ENCODE data around the gene ADAM12.

Gene ADAM12

DNA sequence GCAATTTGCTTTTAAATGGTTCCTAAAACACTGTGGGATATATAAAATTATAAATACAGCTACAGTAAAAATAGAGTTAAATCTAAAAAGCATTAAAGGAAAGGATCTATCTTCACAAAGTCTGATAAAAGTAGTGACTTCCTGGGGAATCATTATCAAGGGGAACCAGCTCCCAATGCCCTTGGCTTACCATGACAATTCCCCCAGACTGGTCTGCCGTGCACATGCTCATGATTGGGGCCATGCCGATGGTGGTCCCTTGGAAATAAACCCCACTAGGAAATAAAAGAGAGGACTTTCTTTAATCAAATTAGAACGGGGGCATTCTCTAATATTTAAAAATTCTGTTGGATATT lies 290.1 kb downstream of the ADAM12 start:
- DNase-seq = no peak

DNA sequence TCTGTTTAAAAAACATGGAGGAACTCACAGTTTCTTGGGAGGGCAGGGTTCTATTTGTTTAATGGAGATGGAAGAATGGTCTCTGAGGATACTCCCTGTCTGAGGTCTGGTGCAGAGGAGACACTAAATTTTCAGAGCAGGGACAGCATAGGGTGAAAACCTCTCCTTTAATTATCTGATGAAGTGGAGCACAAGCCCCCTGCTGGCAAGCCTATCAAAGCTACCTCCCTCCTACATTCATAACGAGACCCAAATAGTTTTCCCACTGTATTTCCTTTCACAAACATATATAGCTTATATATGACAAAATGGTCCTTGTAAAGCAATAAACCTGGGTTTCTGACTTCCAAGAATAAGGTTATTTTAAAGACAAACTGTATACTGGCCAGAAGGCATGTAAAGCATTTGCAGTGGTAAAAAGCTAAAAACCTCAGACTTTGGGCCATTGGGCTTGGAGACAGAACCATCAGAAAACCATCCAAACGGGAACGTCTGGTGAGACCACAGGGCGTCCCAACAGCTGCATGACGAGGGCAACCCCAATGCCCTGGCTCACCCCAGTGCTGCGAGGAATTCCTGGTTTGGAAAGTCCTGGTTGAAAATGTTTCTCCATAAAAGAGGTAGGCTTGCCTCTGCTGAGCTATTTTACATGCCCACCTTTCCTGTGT lies 290.6 kb downstream of the ADAM12 start:
- DNase-seq = no peak

DNA sequence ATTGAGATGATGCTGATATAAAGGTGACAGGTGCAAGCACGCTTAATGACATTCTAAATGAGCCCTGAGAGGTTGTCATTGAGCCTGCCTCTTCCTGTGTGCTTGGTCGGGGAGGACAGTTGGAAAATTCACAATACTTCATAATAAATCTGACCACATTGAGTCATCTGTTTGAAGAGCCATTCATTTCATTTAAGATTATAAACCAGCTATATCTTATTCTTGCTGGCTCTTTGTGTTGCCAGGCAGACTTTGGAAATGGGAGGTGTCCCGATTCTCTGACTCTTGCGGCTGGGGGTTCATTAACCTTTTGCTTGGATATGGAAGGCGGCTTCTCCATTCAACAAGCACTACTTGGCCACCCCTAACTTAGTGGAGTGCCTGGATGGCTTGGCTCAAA lies 293.7 kb downstream of the ADAM12 start:
- DNase-seq = no peak

- DNase-seq = no peak
Observed at GRCh38 chr10:126092366-126093215, 295.7 kb downstream of the ADAM12 start.

GRCh38 chr10:126090911-126091728 lies 297.2 kb downstream of the ADAM12 start:
- no peak for DNase-seq

- DNase-seq = no peak
Observed at GRCh38 chr10:126090443-126090842, 297.8 kb downstream of the ADAM12 start.

DNA sequence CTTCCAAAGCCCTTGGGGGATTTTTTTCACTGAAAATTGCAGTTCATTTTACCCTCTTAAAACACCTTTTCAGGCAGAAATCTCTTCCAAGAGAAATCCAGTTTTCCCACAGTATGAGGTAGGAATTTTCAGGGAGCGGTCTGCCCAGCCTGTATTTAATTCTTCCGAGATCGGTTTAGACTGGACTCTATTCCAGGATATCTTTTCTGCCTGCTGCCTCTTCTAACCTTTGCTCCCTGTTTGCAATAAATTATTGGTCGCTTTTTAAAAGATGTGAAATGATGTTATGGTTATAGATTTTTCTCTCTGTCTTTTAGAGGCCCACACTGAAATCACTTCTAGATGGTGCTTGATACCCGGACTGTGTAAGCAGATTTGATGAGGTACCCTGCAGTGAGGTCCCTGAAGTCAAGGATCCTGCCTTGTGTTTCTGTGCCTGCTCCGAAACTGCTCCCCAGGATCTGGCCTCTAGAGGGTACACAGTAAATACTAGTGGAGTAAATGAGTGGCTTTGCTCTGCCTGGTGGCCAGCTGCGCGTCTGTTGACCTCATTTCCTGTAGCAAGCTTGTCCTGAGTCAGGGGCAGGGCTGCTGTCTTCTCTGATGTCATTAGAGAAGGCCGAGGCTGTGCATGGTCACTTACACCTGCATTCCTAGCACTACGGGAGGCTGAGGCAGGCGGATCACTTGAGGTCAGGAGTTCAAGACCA lies 300.3 kb downstream of the ADAM12 start:
- no peak for DNase-seq

DNA sequence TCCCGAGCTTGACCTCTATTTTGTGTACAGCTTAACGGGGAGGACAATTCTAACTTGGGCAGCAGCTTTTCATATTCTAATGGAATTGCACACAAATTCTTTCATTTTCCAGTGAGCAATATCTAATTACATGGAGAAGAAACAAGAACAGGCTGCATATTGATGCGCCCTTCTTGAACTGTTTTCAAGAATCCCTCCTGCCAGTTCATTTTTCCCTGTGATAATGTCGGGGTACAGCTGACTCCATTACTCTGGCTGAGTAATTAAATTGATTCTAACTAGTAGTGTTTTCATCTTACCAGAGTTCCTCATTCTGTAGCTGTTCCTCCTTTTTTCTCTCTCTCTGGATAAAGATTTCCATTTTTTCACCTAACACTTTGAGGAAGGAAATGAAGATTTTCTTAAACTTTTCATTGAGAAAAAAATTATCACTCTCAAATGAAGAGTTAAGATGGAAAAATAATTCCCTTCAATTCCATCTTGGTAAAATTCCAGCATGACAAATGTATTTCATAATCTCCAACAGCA lies 301.1 kb downstream of the ADAM12 start:
- DNase-seq = no peak

GRCh38 chr10:126085806-126086205 lies 302.5 kb downstream of the ADAM12 start:
- DNase-seq = no peak

GRCh38 chr10:126084369-126084768 lies 303.9 kb downstream of the ADAM12 start:
- DNase-seq = no peak

- DNase-seq = no peak
Observed at GRCh38 chr10:126083009-126083408, 305.3 kb downstream of the ADAM12 start.

- no peak for DNase-seq
Observed at GRCh38 chr10:126081841-126082466, 306.3 kb downstream of the ADAM12 start.

DNA sequence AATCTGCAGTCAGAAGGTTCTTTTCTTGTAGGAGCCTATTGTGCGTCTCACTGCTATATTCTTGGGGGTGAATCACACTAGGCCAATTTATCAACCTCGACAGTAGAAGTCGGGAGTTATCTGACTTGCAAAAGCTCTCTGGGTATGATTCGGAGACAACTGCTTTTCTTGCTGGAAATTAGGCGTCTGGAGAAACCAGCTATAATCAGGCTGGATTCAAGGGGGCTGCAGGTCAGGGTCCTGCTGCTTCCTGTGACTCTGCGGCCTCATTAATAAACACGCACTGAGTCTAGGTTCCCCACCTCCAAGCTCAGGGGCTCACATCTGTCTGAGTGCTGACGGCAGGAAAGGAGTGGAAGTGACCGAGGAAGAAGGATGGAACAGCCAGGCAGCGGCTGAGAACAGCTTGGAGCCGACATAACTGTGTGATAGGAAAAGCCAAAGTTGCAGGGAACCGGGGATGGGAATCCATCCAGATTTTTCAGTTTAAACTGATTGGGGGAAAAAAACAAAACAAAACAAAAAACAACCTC lies 307.3 kb downstream of the ADAM12 start:
- no peak for DNase-seq

- no peak for DNase-seq
Observed at GRCh38 chr10:126080291-126080825, 307.9 kb downstream of the ADAM12 start.

DNA sequence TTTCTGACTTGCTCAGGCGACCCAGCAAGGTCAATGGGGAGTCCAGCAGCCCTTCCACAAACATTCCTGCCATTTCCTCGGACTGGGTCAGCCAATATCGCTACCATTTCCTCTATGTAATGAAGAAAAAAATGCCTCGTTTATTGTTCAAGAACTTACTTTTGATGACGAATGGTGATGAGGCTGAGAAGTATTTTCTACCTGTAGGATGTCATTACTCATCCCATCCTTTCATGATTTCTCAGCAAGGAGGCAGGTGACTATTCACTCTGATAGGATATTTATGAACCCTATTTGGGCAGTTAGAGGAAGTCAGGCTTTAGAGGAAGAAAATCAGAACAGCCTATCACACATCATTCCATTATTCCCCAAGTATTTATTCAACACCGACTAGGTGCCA lies 313.3 kb downstream of the ADAM12 start:
- no peak for DNase-seq

GRCh38 chr10:126074291-126074690 lies 314.0 kb downstream of the ADAM12 start:
- DNase-seq = no peak

- DNase-seq = no peak
Observed at GRCh38 chr10:126073606-126074005, 314.7 kb downstream of the ADAM12 start.

DNA sequence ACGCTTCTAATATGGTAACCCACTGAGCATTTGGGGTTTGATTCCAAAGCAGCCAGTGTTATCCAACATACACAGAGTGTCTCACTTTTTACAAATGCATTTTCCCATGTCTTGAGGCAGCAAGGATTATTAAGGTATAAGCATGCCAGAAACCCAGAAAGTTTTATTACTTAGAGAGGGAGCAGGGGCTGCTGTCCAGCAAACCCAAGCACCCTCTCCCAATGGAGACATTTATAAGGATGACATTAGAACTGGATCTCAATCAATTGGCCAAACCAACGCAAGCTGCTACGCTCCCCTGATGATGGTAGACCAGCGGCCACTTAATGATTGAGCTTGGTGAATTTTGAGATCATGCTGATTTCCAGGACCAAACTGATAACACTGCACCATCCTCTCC lies 315.7 kb downstream of the ADAM12 start:
- DNase-seq = no peak

DNA sequence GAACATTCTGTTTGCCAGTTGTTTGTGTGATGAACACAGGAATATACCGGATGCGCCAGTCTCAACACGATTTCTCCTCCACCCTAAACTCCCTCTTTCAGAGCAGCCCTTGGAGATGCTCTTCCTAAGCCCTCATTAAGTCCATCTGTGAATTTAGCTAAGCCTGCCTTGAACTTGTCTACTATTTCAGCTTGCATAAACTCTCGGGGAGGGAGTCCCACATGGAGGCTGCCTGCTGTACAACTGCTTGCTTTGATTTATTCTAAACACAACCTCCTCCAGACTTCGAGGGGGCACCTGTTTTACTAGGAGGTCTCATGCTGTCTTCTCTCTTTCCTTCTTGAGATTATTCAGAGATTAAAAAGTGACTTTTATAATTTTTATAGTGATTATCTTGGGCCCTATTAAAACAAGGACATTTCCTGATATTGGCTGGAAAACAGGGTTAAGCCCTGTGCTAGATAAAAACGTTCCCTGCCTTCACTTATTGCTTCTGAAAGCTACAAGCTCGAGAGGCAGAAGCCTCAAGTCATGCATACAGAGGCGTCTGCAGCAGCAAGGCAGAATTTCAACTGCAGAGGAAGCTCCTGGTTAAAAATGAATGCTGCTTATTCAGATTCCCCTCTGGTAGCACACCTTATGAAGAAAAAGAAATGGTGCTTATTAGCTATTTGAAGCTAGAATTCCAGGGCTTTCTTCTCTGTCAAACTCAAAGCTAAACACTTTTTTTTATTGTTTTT lies 317.6 kb downstream of the ADAM12 start:
- no peak for DNase-seq

DNA sequence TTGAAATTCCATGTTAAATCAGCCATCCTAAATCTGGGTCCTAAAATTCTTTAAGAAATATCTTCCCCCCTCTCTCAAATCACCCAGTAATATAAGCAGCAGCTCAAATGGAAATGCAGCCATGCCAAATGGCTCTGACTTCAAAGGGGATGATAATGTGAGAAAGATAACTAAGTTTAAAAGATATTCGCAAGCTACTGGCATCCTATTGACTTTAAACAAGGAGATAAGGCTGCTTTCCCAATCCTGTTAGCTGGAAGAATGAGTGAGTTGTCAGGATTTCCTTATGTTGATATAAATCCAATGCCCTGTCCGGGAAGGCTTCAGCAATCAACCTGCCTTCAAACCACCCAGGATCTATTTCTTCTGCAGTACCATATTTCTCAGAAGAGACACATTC lies 320.0 kb downstream of the ADAM12 start:
- no peak for DNase-seq

DNA sequence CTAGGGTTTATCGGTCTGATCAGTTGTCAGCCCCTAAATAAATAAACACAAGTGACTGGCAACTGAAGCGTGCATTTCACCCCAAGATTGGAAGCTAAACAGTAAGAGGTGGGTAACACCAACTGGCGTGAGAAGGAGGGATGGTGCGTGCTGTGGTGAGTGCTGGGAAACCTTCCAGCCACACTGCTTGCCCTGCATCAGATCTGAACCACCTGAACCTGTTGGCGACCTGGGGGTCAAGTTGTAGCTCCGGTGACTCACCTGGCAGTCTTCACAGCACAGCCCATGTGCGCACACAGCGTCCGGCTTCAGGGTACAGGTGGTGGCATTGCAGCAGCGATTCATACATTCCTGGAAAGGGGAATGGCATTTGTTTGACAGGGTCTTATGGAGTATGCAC lies 321.8 kb downstream of the ADAM12 start:
- DNase-seq = no peak
